HL-60/S4 treated with retinoic acid at 250 ng/mL for 4 days and 3 days (cell line): Measurements from ENCODE around the gene DNAJB13.

Experiments used
- in situ Hi-C: fragments of 300-500 bp; cut with MboI; formaldehyde crosslinking; loops from 2 replicates; pipeline ENCODE4 v1.7.0; 2022; ENCODE audit warnings: low sequenced_read_pairs

The DNAJB13 gene

GRCh38 chr11:73997120-73997770 lies 46.4 kb downstream of the DNAJB13 start:
- in situ Hi-C loops: no loop called here

GRCh38 chr11:73998846-73999575 lies 48.2 kb downstream of the DNAJB13 start:
- in situ Hi-C loops: no loop called here

GRCh38 chr11:73999581-74000306 lies 48.9 kb downstream of the DNAJB13 start:
- in situ Hi-C loops: no loop called here

GRCh38 chr11:74000307-74001133 lies 49.7 kb downstream of the DNAJB13 start:
- in situ Hi-C loops: no loop called here

- in situ Hi-C loops: no loop called here
These were observed 51.0 kb downstream of the DNAJB13 start for GRCh38 chr11:74001822-74002286.

- in situ Hi-C loops: no loop called here
These were observed 52.0 kb downstream of the DNAJB13 start for GRCh38 chr11:74002832-74003231.

- in situ Hi-C loops: no loop called here
These were observed 53.3 kb downstream of the DNAJB13 start for GRCh38 chr11:74004046-74004695.

- in situ Hi-C loops: no loop called here
These were observed 54.2 kb downstream of the DNAJB13 start for GRCh38 chr11:74004759-74005615.

- in situ Hi-C loops: no loop called here
These were observed 55.1 kb downstream of the DNAJB13 start for GRCh38 chr11:74005721-74006517.

- in situ Hi-C loops: no loop called here
These were observed 56.0 kb downstream of the DNAJB13 start for GRCh38 chr11:74006743-74007304.

- in situ Hi-C loops: no loop called here
These were observed 57.0 kb downstream of the DNAJB13 start for GRCh38 chr11:74007691-74008372.

- in situ Hi-C loops: no loop called here
These were observed 57.8 kb downstream of the DNAJB13 start, which contains the start of gene UCP3 for GRCh38 chr11:74008373-74009229. UCP3 (minus strand) TSS chr11:74009085; CDS start chr11:74007042, 2,043 bp downstream.

GRCh38 chr11:74009230-74009547 lies 58.4 kb downstream of the DNAJB13 start:
- in situ Hi-C loops: no loop called here

GRCh38 chr11:74009675-74010305 lies 59.0 kb downstream of the DNAJB13 start:
- in situ Hi-C loops: no loop called here

- in situ Hi-C loops: no loop called here
These were observed 59.8 kb downstream of the DNAJB13 start for GRCh38 chr11:74010306-74011300.
